ENCODE results near the gene GALNT8. TPM values are rescaled to one million over a fixed set of nuclear protein-coding genes. Genes with fewer than 3 reads are reported as not detected.

The GALNT8 gene
- total and polyA plus RNA-seq, 9 of the 15 experiments (the other 6 are each of a cell fraction or from before 2014, with no cell fraction given) = 0.11 to 0.23 (median 0.21) TPM; not detected in 6

DNA sequence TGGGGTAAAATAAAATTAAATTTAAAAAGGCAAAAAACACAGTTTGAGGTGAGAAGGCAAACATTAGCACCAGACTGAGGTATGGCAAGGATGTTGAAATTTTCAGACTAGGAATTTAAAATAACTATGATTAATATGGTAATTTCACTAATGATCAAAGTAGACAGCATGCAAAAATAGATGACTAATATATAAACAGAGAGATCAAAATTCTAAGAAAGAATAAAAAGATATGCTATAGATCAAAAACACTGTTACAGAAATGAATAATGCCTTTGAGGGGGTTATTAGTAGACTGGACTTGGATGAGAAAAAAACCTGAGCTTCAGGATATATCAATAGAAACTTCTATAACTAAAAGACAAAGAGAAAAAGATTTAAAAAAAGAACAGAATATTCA, 14.4 kb upstream of the GALNT8 start:
- DNase-seq (ENCODE audit: extremely low read depth in 1 of 4, low spot score in 3 of 4) (no peak), ATAC-seq (no peak), FAIRE-seq (no peak)
- no peaks in the 10 kb centered on the region for H3K79me2 ChIP-seq (ENCODE audit: control insufficient read depth, insufficient read depth, low read length)
- no peaks in the 10 kb centered on the region for H3K27me3 ChIP-seq (ENCODE audit: control insufficient read depth in 2 of 2, insufficient read depth in 2 of 2, low read length in 2 of 2)
- no peak for TF ChIP-seq ZNF253 (CRISPR knock-in tag; conservative IDR thresholded peaks at IDR 0.05)
- no peak for TF ChIP-seq SIX5 (IDR thresholded peaks at IDR 0.05; ENCODE audit: borderline replicate concordance in 1 of 2, insufficient read depth in 1 of 2, low read depth in 1 of 2, low read length in 2 of 2)
- TF ChIP-seq, protein P1, sequence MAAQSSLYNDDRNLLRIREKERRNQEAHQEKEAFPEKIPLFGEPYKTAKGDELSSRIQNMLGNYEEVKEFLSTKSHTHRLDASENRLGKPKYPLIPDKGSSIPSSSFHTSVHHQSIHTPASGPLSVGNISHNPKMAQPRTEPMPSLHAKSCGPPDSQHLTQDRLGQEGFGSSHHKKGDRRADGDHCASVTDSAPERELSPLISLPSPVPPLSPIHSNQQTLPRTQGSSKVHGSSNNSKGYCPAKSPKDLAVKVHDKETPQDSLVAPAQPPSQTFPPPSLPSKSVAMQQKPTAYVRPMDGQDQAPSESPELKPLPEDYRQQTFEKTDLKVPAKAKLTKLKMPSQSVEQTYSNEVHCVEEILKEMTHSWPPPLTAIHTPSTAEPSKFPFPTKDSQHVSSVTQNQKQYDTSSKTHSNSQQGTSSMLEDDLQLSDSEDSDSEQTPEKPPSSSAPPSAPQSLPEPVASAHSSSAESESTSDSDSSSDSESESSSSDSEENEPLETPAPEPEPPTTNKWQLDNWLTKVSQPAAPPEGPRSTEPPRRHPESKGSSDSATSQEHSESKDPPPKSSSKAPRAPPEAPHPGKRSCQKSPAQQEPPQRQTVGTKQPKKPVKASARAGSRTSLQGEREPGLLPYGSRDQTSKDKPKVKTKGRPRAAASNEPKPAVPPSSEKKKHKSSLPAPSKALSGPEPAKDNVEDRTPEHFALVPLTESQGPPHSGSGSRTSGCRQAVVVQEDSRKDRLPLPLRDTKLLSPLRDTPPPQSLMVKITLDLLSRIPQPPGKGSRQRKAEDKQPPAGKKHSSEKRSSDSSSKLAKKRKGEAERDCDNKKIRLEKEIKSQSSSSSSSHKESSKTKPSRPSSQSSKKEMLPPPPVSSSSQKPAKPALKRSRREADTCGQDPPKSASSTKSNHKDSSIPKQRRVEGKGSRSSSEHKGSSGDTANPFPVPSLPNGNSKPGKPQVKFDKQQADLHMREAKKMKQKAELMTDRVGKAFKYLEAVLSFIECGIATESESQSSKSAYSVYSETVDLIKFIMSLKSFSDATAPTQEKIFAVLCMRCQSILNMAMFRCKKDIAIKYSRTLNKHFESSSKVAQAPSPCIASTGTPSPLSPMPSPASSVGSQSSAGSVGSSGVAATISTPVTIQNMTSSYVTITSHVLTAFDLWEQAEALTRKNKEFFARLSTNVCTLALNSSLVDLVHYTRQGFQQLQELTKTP (IDR thresholded peaks at IDR 0.05; ENCODE audit: low read depth in 1 of 2, partially characterized antibody in 2 of 2) = no peak
- TF ChIP-seq ELF2 (CRISPR knock-in tag; IDR thresholded peaks at IDR 0.05) = no peak
- no peak for TF ChIP-seq GTF2A2 (tag; IDR thresholded peaks at IDR 0.05)
- TF ChIP-seq FOXJ3 (CRISPR knock-in tag; IDR thresholded peaks at IDR 0.05) = no peak
- no peaks in the 10 kb centered on the region for H4K20me1 ChIP-seq (replicated peaks; ENCODE audit: control insufficient read depth, insufficient read depth, low read length)
- intact Hi-C loops (cut with micrococcal nuclease) (no loop called here), in situ Hi-C loops (cut with MboI) (no loop called here)
- ChIA-PET CTCF (ENCODE audit: low intra/inter-chr PET ratio) (no interaction called here), POLR2A (no interaction called here)
- no peak overlapping the region for H2AFZ ChIP-seq (ENCODE audit: low read depth, low read length)
- H3K9ac ChIP-seq (ENCODE audit: insufficient read depth in 1 of 2, low read depth in 2 of 2, low read length in 2 of 2) = no peak overlapping the region
- no peak overlapping the region for H3K4me3 ChIP-seq
- no peaks in the 10 kb centered on the region for H3K9me1 ChIP-seq (ENCODE audit: control insufficient read depth, insufficient read depth, low read length)
- H3K4me2 ChIP-seq (ENCODE audit: insufficient read depth, low read length) = no peak overlapping the region
- no peak overlapping the region for H3K27ac ChIP-seq (ENCODE audit: extremely low read depth, low read depth, low read length)
- no peaks in the 10 kb centered on the region for H3K4me1 ChIP-seq (replicated peaks in 1 of 2; ENCODE audit: control insufficient read depth in 2 of 2, insufficient read depth in 2 of 2, low read length in 2 of 2)
- H3K36me3 ChIP-seq (ENCODE audit: control insufficient read depth, insufficient read depth, low read length) = no peaks in the 10 kb centered on the region
- no TSS peak for BruUV-seq (replicated peaks)
- H3K9me3 ChIP-seq (replicated peaks; ENCODE audit: control insufficient read depth, insufficient read depth, low read depth, low read length) = no peaks in the 10 kb centered on the region

All from K562 (cell line).